Measurements from ENCODE around the gene UBXN6.

The UBXN6 gene

DNA sequence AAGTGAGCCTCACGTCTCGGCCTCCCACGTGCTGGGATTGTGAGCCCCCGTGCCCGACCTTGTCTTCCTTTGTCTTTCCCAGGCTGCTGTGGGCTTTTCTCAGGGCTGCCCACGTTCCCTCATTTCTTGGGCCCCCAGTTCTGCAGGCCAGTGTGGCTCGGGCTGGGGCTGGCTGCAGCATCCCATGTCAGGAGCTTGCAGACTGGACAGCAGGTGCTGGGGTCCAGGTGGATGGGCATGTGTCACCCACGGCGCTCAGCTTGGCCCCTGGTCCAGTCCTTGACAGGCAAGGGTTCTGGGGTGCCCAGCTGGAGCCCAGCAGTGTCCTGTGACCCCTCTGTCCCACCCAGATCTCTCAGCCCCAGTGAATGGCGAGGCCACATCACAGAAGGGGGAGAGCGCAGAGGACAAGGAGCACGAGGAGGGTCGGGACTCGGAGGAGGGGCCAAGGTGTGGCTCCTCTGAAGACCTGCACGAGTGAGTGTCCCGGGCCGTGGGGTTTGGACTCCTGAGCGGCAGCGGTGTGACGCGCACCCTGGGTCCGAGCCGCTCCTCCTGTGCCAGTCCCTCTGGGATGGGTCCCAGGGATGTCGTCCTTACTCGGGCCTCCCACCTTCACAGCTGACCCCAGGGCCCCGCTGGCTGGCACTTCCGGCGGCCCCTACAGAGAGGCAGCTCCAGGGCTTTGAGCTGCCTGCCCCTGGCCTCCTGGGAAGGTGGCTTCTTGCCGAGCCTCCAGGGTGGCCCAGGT, 43.4 kb upstream of the UBXN6 start:
- no peak for TF ChIP-seq TAF1 (IDR thresholded peaks at IDR 0.05; ENCODE audit: low read depth)
- no peak for TF ChIP-seq CEBPB (IDR thresholded peaks at IDR 0.05)
- no peak for TF ChIP-seq YY1 (IDR thresholded peaks at IDR 0.05; ENCODE audit: low read depth)
- no peak for TF ChIP-seq TCF12 (IDR thresholded peaks at IDR 0.05; ENCODE audit: low read depth)
- no peak for TF ChIP-seq FOXM1 (IDR thresholded peaks at IDR 0.05; ENCODE audit: borderline replicate concordance, low read depth)
- TF ChIP-seq, protein P1, sequence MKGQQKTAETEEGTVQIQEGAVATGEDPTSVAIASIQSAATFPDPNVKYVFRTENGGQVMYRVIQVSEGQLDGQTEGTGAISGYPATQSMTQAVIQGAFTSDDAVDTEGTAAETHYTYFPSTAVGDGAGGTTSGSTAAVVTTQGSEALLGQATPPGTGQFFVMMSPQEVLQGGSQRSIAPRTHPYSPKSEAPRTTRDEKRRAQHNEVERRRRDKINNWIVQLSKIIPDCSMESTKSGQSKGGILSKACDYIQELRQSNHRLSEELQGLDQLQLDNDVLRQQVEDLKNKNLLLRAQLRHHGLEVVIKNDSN (IDR thresholded peaks at IDR 0.05), result no peak
- TF ChIP-seq, protein P2, sequence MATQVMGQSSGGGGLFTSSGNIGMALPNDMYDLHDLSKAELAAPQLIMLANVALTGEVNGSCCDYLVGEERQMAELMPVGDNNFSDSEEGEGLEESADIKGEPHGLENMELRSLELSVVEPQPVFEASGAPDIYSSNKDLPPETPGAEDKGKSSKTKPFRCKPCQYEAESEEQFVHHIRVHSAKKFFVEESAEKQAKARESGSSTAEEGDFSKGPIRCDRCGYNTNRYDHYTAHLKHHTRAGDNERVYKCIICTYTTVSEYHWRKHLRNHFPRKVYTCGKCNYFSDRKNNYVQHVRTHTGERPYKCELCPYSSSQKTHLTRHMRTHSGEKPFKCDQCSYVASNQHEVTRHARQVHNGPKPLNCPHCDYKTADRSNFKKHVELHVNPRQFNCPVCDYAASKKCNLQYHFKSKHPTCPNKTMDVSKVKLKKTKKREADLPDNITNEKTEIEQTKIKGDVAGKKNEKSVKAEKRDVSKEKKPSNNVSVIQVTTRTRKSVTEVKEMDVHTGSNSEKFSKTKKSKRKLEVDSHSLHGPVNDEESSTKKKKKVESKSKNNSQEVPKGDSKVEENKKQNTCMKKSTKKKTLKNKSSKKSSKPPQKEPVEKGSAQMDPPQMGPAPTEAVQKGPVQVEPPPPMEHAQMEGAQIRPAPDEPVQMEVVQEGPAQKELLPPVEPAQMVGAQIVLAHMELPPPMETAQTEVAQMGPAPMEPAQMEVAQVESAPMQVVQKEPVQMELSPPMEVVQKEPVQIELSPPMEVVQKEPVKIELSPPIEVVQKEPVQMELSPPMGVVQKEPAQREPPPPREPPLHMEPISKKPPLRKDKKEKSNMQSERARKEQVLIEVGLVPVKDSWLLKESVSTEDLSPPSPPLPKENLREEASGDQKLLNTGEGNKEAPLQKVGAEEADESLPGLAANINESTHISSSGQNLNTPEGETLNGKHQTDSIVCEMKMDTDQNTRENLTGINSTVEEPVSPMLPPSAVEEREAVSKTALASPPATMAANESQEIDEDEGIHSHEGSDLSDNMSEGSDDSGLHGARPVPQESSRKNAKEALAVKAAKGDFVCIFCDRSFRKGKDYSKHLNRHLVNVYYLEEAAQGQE (IDR thresholded peaks at IDR 0.05; ENCODE audit: low read depth), result no peak
- TF ChIP-seq CREB1 (IDR thresholded peaks at IDR 0.05; ENCODE audit: low read depth), result no peak
- TF ChIP-seq RAD21 (IDR thresholded peaks at IDR 0.05; ENCODE audit: low read depth), result no peak
- TF ChIP-seq EGR1 (IDR thresholded peaks at IDR 0.05), result no peak
- TF ChIP-seq, protein P3, sequence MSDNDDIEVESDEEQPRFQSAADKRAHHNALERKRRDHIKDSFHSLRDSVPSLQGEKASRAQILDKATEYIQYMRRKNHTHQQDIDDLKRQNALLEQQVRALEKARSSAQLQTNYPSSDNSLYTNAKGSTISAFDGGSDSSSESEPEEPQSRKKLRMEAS (IDR thresholded peaks at IDR 0.05), result no peak
- no peak for TF ChIP-seq EP300 (IDR thresholded peaks at IDR 0.05; ENCODE audit: borderline replicate concordance)
- TF ChIP-seq TEAD4 (IDR thresholded peaks at IDR 0.05), result no peak
- TF ChIP-seq NFIC (IDR thresholded peaks at IDR 0.05), result no peak

DNA sequence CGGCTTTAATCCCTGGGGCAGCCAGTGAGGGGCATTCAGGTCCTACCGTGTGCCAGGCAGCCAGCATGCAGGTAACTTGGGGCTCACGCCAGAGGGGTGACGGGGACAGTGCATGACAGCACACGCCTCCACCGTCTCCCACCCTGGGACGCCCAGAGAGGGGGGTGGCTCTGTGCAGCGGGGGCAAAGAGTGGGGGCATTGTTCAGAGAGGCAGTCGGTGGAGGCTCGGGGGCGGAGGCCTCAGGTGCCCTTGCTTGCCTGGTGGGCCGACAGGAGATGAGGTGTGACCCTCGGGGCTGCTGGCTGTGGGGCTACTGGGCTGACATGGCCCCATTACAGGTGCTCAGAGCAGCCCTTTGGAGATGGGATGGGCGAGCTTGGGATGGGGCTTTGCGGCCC, 42.3 kb upstream of the UBXN6 start:
- no peak for TF ChIP-seq YY1 (IDR thresholded peaks at IDR 0.05; ENCODE audit: low read depth)
- no peak for TF ChIP-seq CEBPB (IDR thresholded peaks at IDR 0.05)
- TF ChIP-seq EGR1 (IDR thresholded peaks at IDR 0.05), result no peak
- TF ChIP-seq CREB1 (IDR thresholded peaks at IDR 0.05; ENCODE audit: low read depth), result no peak
- TF ChIP-seq, protein P2 (IDR thresholded peaks at IDR 0.05; ENCODE audit: low read depth), result no peak
- TF ChIP-seq TCF12 (IDR thresholded peaks at IDR 0.05; ENCODE audit: low read depth), result no peak
- TF ChIP-seq EP300 (IDR thresholded peaks at IDR 0.05; ENCODE audit: borderline replicate concordance), result no peak
- TF ChIP-seq, protein P3 (IDR thresholded peaks at IDR 0.05), result no peak
- TF ChIP-seq RAD21 (IDR thresholded peaks at IDR 0.05; ENCODE audit: low read depth), result no peak
- no peak for TF ChIP-seq NFIC (IDR thresholded peaks at IDR 0.05)
- TF ChIP-seq, protein P1 (IDR thresholded peaks at IDR 0.05), result no peak
- no peak for TF ChIP-seq ZBTB7A (IDR thresholded peaks at IDR 0.05; ENCODE audit: low read depth)
- no peak for TF ChIP-seq TAF1 (IDR thresholded peaks at IDR 0.05; ENCODE audit: low read depth)
- no peak for TF ChIP-seq TEAD4 (IDR thresholded peaks at IDR 0.05)
- no peak for TF ChIP-seq FOXM1 (IDR thresholded peaks at IDR 0.05; ENCODE audit: borderline replicate concordance, low read depth)

DNA sequence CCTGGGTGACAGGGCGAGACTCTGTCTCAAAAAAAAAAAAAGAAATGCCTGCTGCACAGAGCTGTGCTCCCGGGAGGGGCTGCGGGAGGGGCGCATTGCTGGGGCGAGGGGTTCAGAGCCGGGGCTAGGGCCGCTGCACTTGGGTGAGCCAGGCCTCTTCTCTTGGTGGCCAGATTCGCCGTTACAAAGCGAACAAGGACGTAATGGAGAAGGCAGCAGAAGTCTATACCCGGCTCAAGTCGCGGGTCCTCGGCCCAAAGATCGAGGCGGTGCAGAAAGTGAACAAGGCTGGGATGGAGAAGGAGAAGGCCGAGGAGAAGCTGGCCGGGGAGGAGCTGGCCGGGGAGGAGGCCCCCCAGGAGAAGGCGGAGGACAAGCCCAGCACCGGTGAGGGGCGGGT, 41.7 kb upstream of the UBXN6 start:
- no peak for TF ChIP-seq CREB1 (IDR thresholded peaks at IDR 0.05; ENCODE audit: low read depth)
- TF ChIP-seq FOXM1 (IDR thresholded peaks at IDR 0.05; ENCODE audit: borderline replicate concordance, low read depth), result no peak
- TF ChIP-seq YY1 (IDR thresholded peaks at IDR 0.05; ENCODE audit: low read depth), result no peak
- no peak for TF ChIP-seq CEBPB (IDR thresholded peaks at IDR 0.05)
- TF ChIP-seq RAD21 (IDR thresholded peaks at IDR 0.05; ENCODE audit: low read depth), result no peak
- no peak for TF ChIP-seq EGR1 (IDR thresholded peaks at IDR 0.05)
- TF ChIP-seq TEAD4 (IDR thresholded peaks at IDR 0.05), result no peak
- TF ChIP-seq TAF1 (IDR thresholded peaks at IDR 0.05; ENCODE audit: low read depth), result no peak
- TF ChIP-seq, protein P1 (IDR thresholded peaks at IDR 0.05), result no peak
- no peak for TF ChIP-seq TCF12 (IDR thresholded peaks at IDR 0.05; ENCODE audit: low read depth)
- TF ChIP-seq, protein P3 (IDR thresholded peaks at IDR 0.05), result no peak
- TF ChIP-seq EP300 (IDR thresholded peaks at IDR 0.05; ENCODE audit: borderline replicate concordance), result no peak

DNA sequence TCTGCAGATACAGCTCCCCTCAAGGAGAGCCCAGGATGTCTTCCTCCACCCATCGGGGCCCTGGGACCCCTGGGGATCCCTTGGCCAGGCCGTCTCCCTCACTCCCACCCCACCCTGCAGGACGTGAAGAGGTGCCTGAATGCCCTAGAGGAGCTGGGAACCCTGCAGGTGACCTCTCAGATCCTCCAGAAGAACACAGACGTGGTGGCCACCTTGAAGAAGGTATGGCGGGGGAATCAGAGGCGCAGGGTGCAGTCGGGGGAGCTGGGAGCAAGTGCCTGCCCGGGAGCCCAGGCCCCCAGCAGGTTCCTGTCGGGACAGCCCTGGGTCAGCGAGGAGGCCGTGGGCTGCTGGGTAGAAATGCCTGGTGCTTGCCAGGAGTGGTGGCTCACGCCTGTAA, 41.1 kb upstream of the UBXN6 start:
- no peak for TF ChIP-seq FOXM1 (IDR thresholded peaks at IDR 0.05; ENCODE audit: borderline replicate concordance, low read depth)
- TF ChIP-seq, protein P1 (IDR thresholded peaks at IDR 0.05), result no peak
- TF ChIP-seq NFIC (IDR thresholded peaks at IDR 0.05), result no peak
- no peak for TF ChIP-seq EGR1 (IDR thresholded peaks at IDR 0.05)
- no peak for TF ChIP-seq CEBPB (IDR thresholded peaks at IDR 0.05)
- no peak for TF ChIP-seq EP300 (IDR thresholded peaks at IDR 0.05; ENCODE audit: borderline replicate concordance)
- no peak for TF ChIP-seq TAF1 (IDR thresholded peaks at IDR 0.05; ENCODE audit: low read depth)
- TF ChIP-seq, protein P2 (IDR thresholded peaks at IDR 0.05; ENCODE audit: low read depth), result no peak
- TF ChIP-seq YY1 (IDR thresholded peaks at IDR 0.05; ENCODE audit: low read depth), result no peak
- no peak for TF ChIP-seq TEAD4 (IDR thresholded peaks at IDR 0.05)
- TF ChIP-seq ZBTB7A (IDR thresholded peaks at IDR 0.05; ENCODE audit: low read depth), result no peak
- no peak for TF ChIP-seq TCF12 (IDR thresholded peaks at IDR 0.05; ENCODE audit: low read depth)
- no peak for TF ChIP-seq CREB1 (IDR thresholded peaks at IDR 0.05; ENCODE audit: low read depth)
- no peak for TF ChIP-seq RAD21 (IDR thresholded peaks at IDR 0.05; ENCODE audit: low read depth)
- TF ChIP-seq, protein P3 (IDR thresholded peaks at IDR 0.05), result no peak
